ENCODE data around the gene NRN1L.

Gene NRN1L

GRCh38 chr16:67879462-67879861 lies 5.2 kb upstream of the NRN1L start:
- Histone ChIP-seq H3F3A (ENCODE audit: insufficient read depth, low read length) (no peaks in the 10 kb centered on the region), H4K20me1 (ENCODE audit: insufficient read depth, low read length) (no peaks in the 10 kb centered on the region), H3K79me2 (ENCODE audit: insufficient read depth, low read length) (peaks cover 12% of the 10 kb centered on the region; the same call in 1 of the 2 replicates), H3K36me3 (ENCODE audit: insufficient read depth, low read length) (peaks cover 87% of the 10 kb centered on the region), H3K4me2 (ENCODE audit: low read length) (no peak overlapping the region), H3K9ac (ENCODE audit: low read length) (no peak overlapping the region), H3K27ac (ENCODE audit: low read depth, low read length, poor library complexity, severe bottlenecking) (no peak overlapping the region), H3K4me1 (ENCODE audit: insufficient read depth, low read length, severe bottlenecking) (peaks cover 7% of the 10 kb centered on the region), H3K4me3 (ENCODE audit: low read depth, low read length, poor library complexity, severe bottlenecking) (no peak overlapping the region), H3K9me3 (ENCODE audit: low read length) (no peaks in the 10 kb centered on the region), H3K9me2 (ENCODE audit: low read depth, low read length) (no peaks in the 10 kb centered on the region), H3K27me3 (ENCODE audit: insufficient read depth, low read length) (no peaks in the 10 kb centered on the region), H2AFZ (ENCODE audit: low read length) (no peak overlapping the region)
- TF ChIP-seq CTCF (IDR thresholded peaks at IDR 0.05; ENCODE audit: low read length), result no peak
- TF ChIP-seq EZH2 (IDR thresholded peaks at IDR 0.05; ENCODE audit: borderline replicate concordance, low read length), result no peak

- H3K4me3 ChIP-seq (ENCODE audit: low read depth, low read length, poor library complexity, severe bottlenecking), result no peak overlapping the region
- no peaks in the 10 kb centered on the region for H4K20me1 ChIP-seq (ENCODE audit: insufficient read depth, low read length)
- no peak for TF ChIP-seq EZH2 (IDR thresholded peaks at IDR 0.05; ENCODE audit: borderline replicate concordance, low read length)
- TF ChIP-seq CTCF (IDR thresholded peaks at IDR 0.05; ENCODE audit: low read length), result no peak
- no peaks in the 10 kb centered on the region for H3F3A ChIP-seq (ENCODE audit: insufficient read depth, low read length)
- H3K4me1 ChIP-seq (ENCODE audit: insufficient read depth, low read length, severe bottlenecking), result peaks cover 2% of the 10 kb centered on the region
- H3K9me2 ChIP-seq (ENCODE audit: low read depth, low read length), result no peaks in the 10 kb centered on the region
- H3K27me3 ChIP-seq (ENCODE audit: insufficient read depth, low read length), result no peaks in the 10 kb centered on the region
- H3K79me2 ChIP-seq (ENCODE audit: insufficient read depth, low read length), result peaks cover 8% of the 10 kb centered on the region; the same call in 1 of the 2 replicates
- H3K9ac ChIP-seq (ENCODE audit: low read length), result no peak overlapping the region
- H3K27ac ChIP-seq (ENCODE audit: low read depth, low read length, poor library complexity, severe bottlenecking), result no peak overlapping the region
- peaks cover 92% of the 10 kb centered on the region for H3K36me3 ChIP-seq (ENCODE audit: insufficient read depth, low read length)
- no peak overlapping the region for H2AFZ ChIP-seq (ENCODE audit: low read length)
- no peaks in the 10 kb centered on the region for H3K9me3 ChIP-seq (ENCODE audit: low read length)
- no peak overlapping the region for H3K4me2 ChIP-seq (ENCODE audit: low read length)
Observed at GRCh38 chr16:67879936-67880335, 4.7 kb upstream of the NRN1L start.

GRCh38 chr16:67880584-67880983 lies 4.1 kb upstream of the NRN1L start:
- peaks cover 97% of the 10 kb centered on the region for H3K36me3 ChIP-seq (ENCODE audit: insufficient read depth, low read length)
- no peak overlapping the region for H3K27ac ChIP-seq (ENCODE audit: low read depth, low read length, poor library complexity, severe bottlenecking)
- no peaks in the 10 kb centered on the region for H4K20me1 ChIP-seq (ENCODE audit: insufficient read depth, low read length)
- no peak for TF ChIP-seq CTCF (IDR thresholded peaks at IDR 0.05; ENCODE audit: low read length)
- no peak for TF ChIP-seq EZH2 (IDR thresholded peaks at IDR 0.05; ENCODE audit: borderline replicate concordance, low read length)
- H3K27me3 ChIP-seq (ENCODE audit: insufficient read depth, low read length), result no peaks in the 10 kb centered on the region
- 0 out of 2 replicates have a peak, but pooled peaks cover 2% of the 10 kb centered on the region for H3K79me2 ChIP-seq (ENCODE audit: insufficient read depth, low read length)
- H3K4me1 ChIP-seq (ENCODE audit: insufficient read depth, low read length, severe bottlenecking), result no peaks in the 10 kb centered on the region
- no peaks in the 10 kb centered on the region for H3K9me2 ChIP-seq (ENCODE audit: low read depth, low read length)
- H3K9me3 ChIP-seq (ENCODE audit: low read length), result no peaks in the 10 kb centered on the region
- no peak overlapping the region for H3K9ac ChIP-seq (ENCODE audit: low read length)
- no peak overlapping the region for H3K4me2 ChIP-seq (ENCODE audit: low read length)
- H2AFZ ChIP-seq (ENCODE audit: low read length), result no peak overlapping the region
- H3K4me3 ChIP-seq (ENCODE audit: low read depth, low read length, poor library complexity, severe bottlenecking), result no peak overlapping the region
- no peaks in the 10 kb centered on the region for H3F3A ChIP-seq (ENCODE audit: insufficient read depth, low read length)

Measured in OCI-LY1 (cell line).